ENCODE data around the gene PSAP. TPM values are rescaled to one million over a fixed set of nuclear protein-coding genes. Genes with fewer than 3 reads are reported as not detected.

Gene PSAP
- polyA plus RNA-seq, 1 donor from 2014 or later: 651 TPM

GRCh38 chr10:71829896-71830295 is 21.2 kb downstream of the PSAP start:
- Histone ChIP-seq H3K27ac (ENCODE audit: low read length) (no peak overlapping the region), H3K27me3 (ENCODE audit: insufficient read depth, low read depth, low read length) (no peaks in the 10 kb centered on the region), H3K4me2 (ENCODE audit: low read length) (no peak overlapping the region), H3K4me3 (ENCODE audit: low read length) (no peak overlapping the region), H2AFZ (ENCODE audit: low read depth, low read length) (no peak overlapping the region), H3K9me2 (ENCODE audit: insufficient read depth, low read length) (no peaks in the 10 kb centered on the region), H3F3A (ENCODE audit: insufficient read depth, low read length, poor library complexity, severe bottlenecking) (no peaks in the 10 kb centered on the region), H3K9ac (ENCODE audit: low read length) (no peak overlapping the region), H4K20me1 (ENCODE audit: insufficient read depth) (no peaks in the 10 kb centered on the region), H3K9me3 (ENCODE audit: low read length) (no peaks in the 10 kb centered on the region), H3K36me3 (ENCODE audit: insufficient read depth, low read length) (peaks cover 13% of the 10 kb centered on the region), H3K79me2 (replicated peaks; ENCODE audit: insufficient read depth, low read length) (peaks cover 42% of the 10 kb centered on the region)
- TF ChIP-seq SMC3 (conservative IDR thresholded peaks at IDR 0.05; ENCODE audit: poor library complexity): no peak
- no peak for TF ChIP-seq POLR2AphosphoS5 (IDR thresholded peaks at IDR 0.05)
- TF ChIP-seq TAF1 (IDR thresholded peaks at IDR 0.05; ENCODE audit: low read depth): no peak
- TF ChIP-seq, protein P1, sequence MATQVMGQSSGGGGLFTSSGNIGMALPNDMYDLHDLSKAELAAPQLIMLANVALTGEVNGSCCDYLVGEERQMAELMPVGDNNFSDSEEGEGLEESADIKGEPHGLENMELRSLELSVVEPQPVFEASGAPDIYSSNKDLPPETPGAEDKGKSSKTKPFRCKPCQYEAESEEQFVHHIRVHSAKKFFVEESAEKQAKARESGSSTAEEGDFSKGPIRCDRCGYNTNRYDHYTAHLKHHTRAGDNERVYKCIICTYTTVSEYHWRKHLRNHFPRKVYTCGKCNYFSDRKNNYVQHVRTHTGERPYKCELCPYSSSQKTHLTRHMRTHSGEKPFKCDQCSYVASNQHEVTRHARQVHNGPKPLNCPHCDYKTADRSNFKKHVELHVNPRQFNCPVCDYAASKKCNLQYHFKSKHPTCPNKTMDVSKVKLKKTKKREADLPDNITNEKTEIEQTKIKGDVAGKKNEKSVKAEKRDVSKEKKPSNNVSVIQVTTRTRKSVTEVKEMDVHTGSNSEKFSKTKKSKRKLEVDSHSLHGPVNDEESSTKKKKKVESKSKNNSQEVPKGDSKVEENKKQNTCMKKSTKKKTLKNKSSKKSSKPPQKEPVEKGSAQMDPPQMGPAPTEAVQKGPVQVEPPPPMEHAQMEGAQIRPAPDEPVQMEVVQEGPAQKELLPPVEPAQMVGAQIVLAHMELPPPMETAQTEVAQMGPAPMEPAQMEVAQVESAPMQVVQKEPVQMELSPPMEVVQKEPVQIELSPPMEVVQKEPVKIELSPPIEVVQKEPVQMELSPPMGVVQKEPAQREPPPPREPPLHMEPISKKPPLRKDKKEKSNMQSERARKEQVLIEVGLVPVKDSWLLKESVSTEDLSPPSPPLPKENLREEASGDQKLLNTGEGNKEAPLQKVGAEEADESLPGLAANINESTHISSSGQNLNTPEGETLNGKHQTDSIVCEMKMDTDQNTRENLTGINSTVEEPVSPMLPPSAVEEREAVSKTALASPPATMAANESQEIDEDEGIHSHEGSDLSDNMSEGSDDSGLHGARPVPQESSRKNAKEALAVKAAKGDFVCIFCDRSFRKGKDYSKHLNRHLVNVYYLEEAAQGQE (IDR thresholded peaks at IDR 0.05; ENCODE audit: borderline replicate concordance): no peak
- TF ChIP-seq EZH2 (IDR thresholded peaks at IDR 0.05; ENCODE audit: borderline replicate concordance, insufficient read depth, low read length, poor library complexity, severe bottlenecking): no peak
- TF ChIP-seq RAD21 (conservative IDR thresholded peaks at IDR 0.05): no peak
- no peak for TF ChIP-seq CTCF (IDR thresholded peaks at IDR 0.05; ENCODE audit: poor library complexity, severe bottlenecking)
- TF ChIP-seq EP300 (conservative IDR thresholded peaks at IDR 0.05; ENCODE audit: poor library complexity, severe bottlenecking): no peak
- TF ChIP-seq MXI1 (conservative IDR thresholded peaks at IDR 0.05; ENCODE audit: poor library complexity, severe bottlenecking): no peak

DNA sequence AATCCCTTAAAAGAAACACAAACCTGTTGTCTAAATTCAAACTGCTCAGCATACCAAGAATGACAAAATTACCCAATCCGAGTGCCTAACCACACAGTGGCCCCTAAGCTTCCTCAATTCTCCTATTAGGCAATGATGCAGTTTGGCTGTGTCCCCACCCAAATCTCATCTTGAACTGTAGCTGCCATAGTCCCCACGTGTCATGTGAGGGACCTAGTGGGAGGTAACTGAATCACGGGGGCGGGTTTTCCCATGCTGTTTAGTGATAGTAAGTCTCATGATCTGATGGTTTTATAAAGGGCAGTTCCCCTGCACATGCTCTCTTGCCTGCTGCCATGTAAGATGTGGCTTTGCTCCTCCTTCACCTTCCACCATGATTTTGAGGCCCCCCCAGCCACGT is 21.9 kb downstream of the PSAP start:
- no peak overlapping the region for H3K4me2 ChIP-seq (ENCODE audit: low read length)
- H2AFZ ChIP-seq (ENCODE audit: low read depth, low read length): no peak overlapping the region
- peaks cover 15% of the 10 kb centered on the region for H3K36me3 ChIP-seq (ENCODE audit: insufficient read depth, low read length)
- H3K79me2 ChIP-seq (replicated peaks; ENCODE audit: insufficient read depth, low read length): peaks cover 35% of the 10 kb centered on the region
- H3K9me3 ChIP-seq (ENCODE audit: low read length): no peaks in the 10 kb centered on the region
- no peaks in the 10 kb centered on the region for H3K9me2 ChIP-seq (ENCODE audit: insufficient read depth, low read length)
- no peaks in the 10 kb centered on the region for H3K27me3 ChIP-seq (ENCODE audit: insufficient read depth, low read depth, low read length)
- H3K9ac ChIP-seq (ENCODE audit: low read length): no peak overlapping the region
- no peaks in the 10 kb centered on the region for H3F3A ChIP-seq (ENCODE audit: insufficient read depth, low read length, poor library complexity, severe bottlenecking)
- no peak overlapping the region for H3K27ac ChIP-seq (ENCODE audit: low read length)
- H3K4me3 ChIP-seq (ENCODE audit: low read length): no peak overlapping the region
- TF ChIP-seq RAD21 (conservative IDR thresholded peaks at IDR 0.05) (no peak), EP300 (conservative IDR thresholded peaks at IDR 0.05; ENCODE audit: poor library complexity, severe bottlenecking) (no peak), SMC3 (conservative IDR thresholded peaks at IDR 0.05; ENCODE audit: poor library complexity) (no peak), CTCF (IDR thresholded peaks at IDR 0.05; ENCODE audit: poor library complexity, severe bottlenecking) (no peak), MXI1 (conservative IDR thresholded peaks at IDR 0.05; ENCODE audit: poor library complexity, severe bottlenecking) (no peak)
- H4K20me1 ChIP-seq (ENCODE audit: insufficient read depth): no peaks in the 10 kb centered on the region

Measured in neural cell (in vitro differentiated cells).